Endometrium (tissue), 2 donors: ENCODE data around the gene NPEPPS.
"Not testable (repeated sequence)": the region's sequence is repeated elsewhere in the genome, so short reads cannot be mapped to it uniquely, and the experiment has no call there.

Experiments
- FAIRE-seq: peaks from 2 replicates; lab custom pipeline; 2012; peaks lifted over from hg19 to GRCh38; lab: Jason Lieb, UNC
- donor health status: control.
- donor health status: control.

NPEPPS gene

GRCh38 chr17:47561698-47562405 is 30.9 kb downstream of the NPEPPS start:
- FAIRE-seq, result not testable (repeated sequence)

GRCh38 chr17:47562406-47562705 is 31.4 kb downstream of the NPEPPS start:
- not testable (repeated sequence) for FAIRE-seq

GRCh38 chr17:47567261-47567660 is 36.4 kb downstream of the NPEPPS start:
- FAIRE-seq, result not testable (repeated sequence)

GRCh38 chr17:47572561-47572960 is 41.7 kb downstream of the NPEPPS start:
- FAIRE-seq, result not testable (repeated sequence)

GRCh38 chr17:47582416-47582815 is 51.5 kb downstream of the NPEPPS start:
- not testable (repeated sequence) for FAIRE-seq

GRCh38 chr17:47586378-47587055 is 55.6 kb downstream of the NPEPPS start:
- peak; percentile 46 for FAIRE-seq

- FAIRE-seq, result not testable (repeated sequence)
Measured at GRCh38 chr17:47593522-47593921, 62.6 kb downstream of the NPEPPS start.

- peak; percentile 45 for FAIRE-seq
Measured at GRCh38 chr17:47603830-47604597, 73.1 kb downstream of the NPEPPS start.

GRCh38 chr17:47604598-47604927 is 73.7 kb downstream of the NPEPPS start:
- no peak for FAIRE-seq

- FAIRE-seq, result peak; percentile 72
Measured at GRCh38 chr17:47605011-47605410, 74.1 kb downstream of the NPEPPS start.

GRCh38 chr17:47607481-47607880 is 76.6 kb downstream of the NPEPPS start:
- no peak for FAIRE-seq

GRCh38 chr17:47611372-47612350 is 80.8 kb downstream of the NPEPPS start:
- no peak for FAIRE-seq

- FAIRE-seq, result peak; percentile 77
Measured at GRCh38 chr17:47615766-47616424, 85.0 kb downstream of the NPEPPS start.

- FAIRE-seq, result no peak
Measured at GRCh38 chr17:47618410-47618809, 87.5 kb downstream of the NPEPPS start.

GRCh38 chr17:47620503-47621245 is 89.8 kb downstream of the NPEPPS start:
- no peak for FAIRE-seq

- no peak for FAIRE-seq
Measured at GRCh38 chr17:47621293-47622179, 90.6 kb downstream of the NPEPPS start.

- no peak for FAIRE-seq
Measured at GRCh38 chr17:47622180-47622549, 91.3 kb downstream of the NPEPPS start.

GRCh38 chr17:47624727-47625068 is 93.8 kb downstream of the NPEPPS start:
- no peak for FAIRE-seq

- FAIRE-seq, result no peak
Measured at GRCh38 chr17:47628014-47628566, 97.2 kb downstream of the NPEPPS start.

- FAIRE-seq, result no peak
Measured at GRCh38 chr17:47629826-47630225, 98.9 kb downstream of the NPEPPS start.
